A673 (cell line): ENCODE measurements around the gene MAP1S. TPM values are rescaled to one million over a fixed set of nuclear protein-coding genes. Genes with fewer than 3 reads are reported as not detected.

ENCODE experiments used
- BruUV-seq: library from RNA; stranded (reverse); fragments of 400-500 nt; replicated peaks from 2 replicates; lab custom pipeline; 2021; lab: Mats Ljungman, UMichigan
- CTCF ChIA-PET: fragments of 300-600 bp; sonication (Branson Sonifier 250); formaldehyde crosslinking; loops from one replicate; lab custom pipeline; 2022; ENCODE audit warnings: antibody characterized with exemption; lab: Charles Lee
- POLR2A ChIA-PET: fragments of 300-600 bp; sonication (Branson Sonifier 250); formaldehyde crosslinking; loops from one replicate; lab custom pipeline; 2022; ENCODE audit warnings: antibody characterized with exemption; ENCODE audit not compliant: low non-redundant PET; lab: Charles Lee
- DNase-seq: peaks from one replicate; pipeline ENCODE4 v3.0.0-alpha.2; 2015; ENCODE audit warnings: low spot score
- H3K27ac ChIP-seq: fragments of 200-600 bp; sonication (generic); 2 replicates; pipeline ENCODE4 v1.5.1; 2016; ENCODE audit warnings: mixed run types, low read depth, mild to moderate bottlenecking, mixed read lengths, antibody characterized with exemption, low read length; ENCODE audit not compliant: poor library complexity, severe bottlenecking
- H3K27me3 ChIP-seq: fragments of 200-600 bp; sonication (generic); replicated peaks from 2 replicates; pipeline ENCODE4 v1.6.1; 2017; ENCODE audit warnings: mixed run types, low read depth, mild to moderate bottlenecking, mixed read lengths, antibody characterized with exemption, low read length; ENCODE audit not compliant: insufficient read depth, poor library complexity
- H3K36me3 ChIP-seq: fragments of 200-600 bp; sonication (generic); 2 replicates; pipeline ENCODE4 v1.6.1; 2016; ENCODE audit warnings: mixed run types, mild to moderate bottlenecking, mixed read lengths, antibody characterized with exemption, low read length; ENCODE audit not compliant: insufficient read depth, poor library complexity, severe bottlenecking
- H3K4me1 ChIP-seq: fragments of 200-600 bp; sonication (generic); 2 replicates; pipeline ENCODE4 v1.6.1; 2017; ENCODE audit warnings: mixed run types, mild to moderate bottlenecking, mixed read lengths, antibody characterized with exemption, low read length; ENCODE audit not compliant: insufficient read depth, poor library complexity, severe bottlenecking
- H3K4me3 ChIP-seq: fragments of 200-600 bp; sonication (generic); 2 replicates; pipeline ENCODE4 v1.5.1; 2016; ENCODE audit warnings: low read depth, mixed run types, mild to moderate bottlenecking, mixed read lengths, low read length; ENCODE audit not compliant: poor library complexity, severe bottlenecking
- H3K9me3 ChIP-seq: fragments of 200-600 bp; sonication (generic); 2 replicates; pipeline ENCODE4 v1.6.1; 2016; ENCODE audit warnings: mixed run types, low read depth, mild to moderate bottlenecking, mixed read lengths, antibody characterized with exemption, low read length; ENCODE audit not compliant: poor library complexity, severe bottlenecking
- CTCF ChIP-seq: fragments of 300-800, 200-600 bp; sonication (generic); conservative IDR thresholded peaks from 2 replicates; pipeline ENCODE4 v1.5.1; 2017; ENCODE audit warnings: low read depth, mild to moderate bottlenecking, antibody characterized with exemption, low read length, moderate library complexity, mixed read lengths
- EZH2 ChIP-seq: fragments of 200-600 bp; sonication (generic); IDR thresholded peaks from 2 replicates; pipeline ENCODE4 v1.6.1; 2017; ENCODE audit warnings: borderline replicate concordance, low read depth, mild to moderate bottlenecking, mixed read lengths, antibody characterized with exemption, low read length; ENCODE audit not compliant: poor library complexity, severe bottlenecking
- intact Hi-C: fragments of 100-400 bp; cut with micrococcal nuclease; formaldehyde crosslinking; loops from one replicate; pipeline ENCODE4 v1.10.0; 2022; ENCODE audit not compliant: unreplicated experiment
- total RNA-seq: library from RNA; stranded (reverse); gene quantifications from 2 replicates; pipeline ENCODE4 v1.2.3, GENCODE V29; 2021

The MAP1S gene
- total RNA-seq, 1 experiment from 2014 or later, result 87.3 TPM

- intact Hi-C loops, result no loop called here
- no peaks in the 10 kb centered on the region for H3K36me3 ChIP-seq
- BruUV-seq, result no TSS peak
- no peaks in the 10 kb centered on the region for H3K9me3 ChIP-seq
- TF ChIP-seq CTCF (no peak), EZH2 (no peak)
- H3K27me3 ChIP-seq, result no peaks in the 10 kb centered on the region
- no peak overlapping the region for H3K27ac ChIP-seq
- ChIA-PET CTCF (no interaction called here), POLR2A (no interaction called here)
- H3K4me1 ChIP-seq, result peaks cover 17% of the 10 kb centered on the region
- H3K4me3 ChIP-seq, result no peak overlapping the region
- DNase-seq, result no peak
These were observed 33.7 kb upstream of the MAP1S start for GRCh38 chr19:17685451-17686022.

- intact Hi-C loops, result no loop called here
- Histone ChIP-seq H3K36me3 (no peaks in the 10 kb centered on the region), H3K4me1 (peaks cover 17% of the 10 kb centered on the region), H3K9me3 (no peaks in the 10 kb centered on the region), H3K4me3 (peak overlapping the region; percentile 52), H3K27me3 (no peaks in the 10 kb centered on the region), H3K27ac (peak overlapping the region; percentile 42)
- ChIA-PET POLR2A (no interaction called here), CTCF (no interaction called here)
- no peak for TF ChIP-seq EZH2
- TF ChIP-seq CTCF, result no peak
- no TSS peak for BruUV-seq
- DNase-seq, result peak; percentile 40
These were observed 33.2 kb upstream of the MAP1S start for GRCh38 chr19:17686023-17686521.

GRCh38 chr19:17686592-17687024, 32.7 kb upstream of the MAP1S start:
- TF ChIP-seq CTCF, result no peak
- no peak for TF ChIP-seq EZH2
- DNase-seq, result peak; percentile 76
- ChIA-PET POLR2A (no interaction called here), CTCF (interaction anchor here (1.0 kb wide), 1 partner anchor 81 kb away, joined by 3 read pairs; no protein-coding TSS in a partner anchor)
- H3K4me3 ChIP-seq, result peak overlapping the region; percentile 52
- no TSS peak for BruUV-seq
- intact Hi-C loops, result no loop called here
- H3K4me1 ChIP-seq, result peaks cover 17% of the 10 kb centered on the region
- H3K9me3 ChIP-seq, result no peaks in the 10 kb centered on the region
- H3K36me3 ChIP-seq, result no peaks in the 10 kb centered on the region
- H3K27me3 ChIP-seq, result no peaks in the 10 kb centered on the region
- H3K27ac ChIP-seq, result peak overlapping the region; percentile 42
